Cardiac muscle cell (in vitro differentiated cells and primary cell): ENCODE measurements around the gene SSTR1. TPM values are rescaled to one million over a fixed set of nuclear protein-coding genes. Genes with fewer than 3 reads are reported as not detected.

Experiments
- DNase-seq, 2 donors: peaks; one replicate each; pipeline versions ENCODE4 v3.0.0 to v3.0.0-alpha.2; 2010 to 2017; ENCODE audit warnings: low read depth in 1 of 2, low spot score in 1 of 2
- H3K27ac ChIP-seq: fragments of 200-600 bp; sonication (generic); 2 replicates; pipeline ENCODE4 v1.5.1; 2016
- H3K27me3 ChIP-seq: fragments of 200-600 bp; sonication (generic); 2 replicates; pipeline ENCODE4 v1.6.0; 2016; ENCODE audit warnings: control low read depth
- H3K36me3 ChIP-seq: fragments of 200-600 bp; sonication (generic); 2 replicates; pipeline ENCODE4 v1.5.1; 2016; ENCODE audit warnings: control low read depth
- H3K4me1 ChIP-seq: fragments of 200-600 bp; sonication (generic); 2 replicates; pipeline ENCODE4 v1.8.1; 2017; ENCODE audit warnings: low read depth, mild to moderate bottlenecking, mixed run types
- H3K4me3 ChIP-seq: fragments of 200-600 bp; sonication (generic); 2 replicates; pipeline ENCODE4 v1.5.1; 2016; ENCODE audit warnings: mild to moderate bottlenecking
- H3K9me3 ChIP-seq: fragments of 200-600 bp; sonication (generic); 2 replicates; pipeline ENCODE4 v1.5.1; 2017; ENCODE audit warnings: low read depth, mild to moderate bottlenecking, control low read depth
- CTCF ChIP-seq: IDR thresholded peaks from 2 replicates; pipeline ENCODE4 v1.5.1; 2012; ENCODE audit warnings: low read depth, mild to moderate bottlenecking, low read length
- polyA plus RNA-seq: library from polyadenylated mRNA; unstranded; fragments of >200 nt; fragmentation: Nextera tagmentation; extraction: Ambion mirVana; gene quantifications from 2 replicates; pipeline ENCODE4 v1.2.1, GENCODE V29; 2016
- total RNA-seq: library from RNA; depleted of rRNA; stranded (reverse); fragments of >200 nt; gene quantifications from 2 replicates; pipeline ENCODE4 v1.2.3, GENCODE V29; 2016

Gene SSTR1
- total and polyA plus RNA-seq, 2 experiments from 2014 or later, result not detected

DNA sequence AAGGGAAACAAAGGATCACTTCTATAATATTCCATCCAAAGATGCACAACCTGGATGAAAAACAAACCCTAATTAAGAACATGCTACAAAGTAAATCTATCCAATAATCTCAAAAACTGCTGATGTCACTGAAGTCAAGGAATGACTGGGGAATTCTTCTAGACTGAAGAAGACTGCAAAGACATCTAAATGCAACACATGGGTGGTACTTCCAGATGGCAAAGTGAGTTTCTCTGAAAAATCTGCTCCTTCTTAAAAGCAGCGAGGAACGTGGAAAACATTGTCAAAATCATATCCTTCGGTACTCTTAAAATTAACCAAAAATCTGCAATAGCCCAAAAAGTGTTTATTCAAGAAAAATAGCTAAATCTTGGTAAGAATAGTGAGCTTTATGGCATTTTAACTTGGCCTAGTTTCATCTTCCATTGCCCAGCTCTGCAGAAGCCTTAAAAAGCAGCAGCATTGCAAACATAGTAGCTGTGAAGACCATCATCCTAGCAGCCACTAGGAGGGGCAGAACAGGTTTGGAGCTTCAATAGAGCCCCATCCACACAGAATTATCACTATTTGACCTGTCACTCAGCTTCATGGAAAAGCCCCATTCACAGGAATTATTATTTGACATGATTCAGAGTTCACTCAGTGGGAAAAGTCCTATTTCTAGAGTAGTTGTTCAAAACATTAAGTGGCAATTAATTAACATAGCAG lies 40.8 kb downstream of the SSTR1 start:
- peak in 1 of 2 donors; percentile 3 for DNase-seq
- Histone ChIP-seq H3K4me1 (no peaks in the 10 kb centered on the region), H3K4me3 (no peak overlapping the region), H3K27me3 (peaks cover 13% of the 10 kb centered on the region), H3K27ac (no peak overlapping the region), H3K9me3 (no peaks in the 10 kb centered on the region), H3K36me3 (no peaks in the 10 kb centered on the region)
- TF ChIP-seq CTCF, result peak; percentile 41

DNA sequence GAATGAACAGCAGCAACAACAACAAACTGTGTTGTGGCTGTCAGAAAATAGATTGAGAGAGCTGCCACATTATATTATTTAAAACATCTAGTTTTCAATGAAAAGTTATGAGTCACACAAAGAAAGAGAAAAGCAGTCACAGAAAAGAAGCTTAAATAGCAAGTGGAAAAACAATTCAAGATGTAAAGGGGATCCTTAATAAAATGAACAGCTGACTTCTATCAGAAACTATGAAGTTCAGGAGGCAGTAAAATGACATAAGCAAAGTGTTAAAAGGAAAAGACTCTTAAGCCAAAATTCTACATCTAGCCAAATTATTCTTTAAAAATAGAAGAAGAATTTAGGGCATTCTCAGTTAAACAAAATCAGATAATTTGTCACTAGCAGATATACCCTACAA lies 42.6 kb downstream of the SSTR1 start:
- Histone ChIP-seq H3K27me3 (peaks cover 31% of the 10 kb centered on the region), H3K36me3 (no peaks in the 10 kb centered on the region), H3K27ac (no peak overlapping the region), H3K9me3 (no peaks in the 10 kb centered on the region), H3K4me1 (no peaks in the 10 kb centered on the region), H3K4me3 (no peak overlapping the region)
- no peak for DNase-seq
- TF ChIP-seq CTCF, result no peak

GRCh38 chr14:38252066-38252710 lies 44.5 kb downstream of the SSTR1 start:
- Histone ChIP-seq H3K4me1 (no peaks in the 10 kb centered on the region), H3K27me3 (peaks cover 50% of the 10 kb centered on the region), H3K4me3 (no peak overlapping the region), H3K9me3 (no peaks in the 10 kb centered on the region), H3K27ac (no peak overlapping the region), H3K36me3 (no peaks in the 10 kb centered on the region)
- peak in 1 of 2 donors; percentile 17 for DNase-seq
- no peak for TF ChIP-seq CTCF

GRCh38 chr14:38253676-38254075 lies 46.0 kb downstream of the SSTR1 start:
- DNase-seq, result peak in 1 of 2 donors; percentile 17
- Histone ChIP-seq H3K4me1 (no peaks in the 10 kb centered on the region), H3K4me3 (no peak overlapping the region), H3K27me3 (peaks cover 63% of the 10 kb centered on the region), H3K36me3 (no peaks in the 10 kb centered on the region), H3K27ac (no peak overlapping the region), H3K9me3 (no peaks in the 10 kb centered on the region)
- no peak for TF ChIP-seq CTCF

DNA sequence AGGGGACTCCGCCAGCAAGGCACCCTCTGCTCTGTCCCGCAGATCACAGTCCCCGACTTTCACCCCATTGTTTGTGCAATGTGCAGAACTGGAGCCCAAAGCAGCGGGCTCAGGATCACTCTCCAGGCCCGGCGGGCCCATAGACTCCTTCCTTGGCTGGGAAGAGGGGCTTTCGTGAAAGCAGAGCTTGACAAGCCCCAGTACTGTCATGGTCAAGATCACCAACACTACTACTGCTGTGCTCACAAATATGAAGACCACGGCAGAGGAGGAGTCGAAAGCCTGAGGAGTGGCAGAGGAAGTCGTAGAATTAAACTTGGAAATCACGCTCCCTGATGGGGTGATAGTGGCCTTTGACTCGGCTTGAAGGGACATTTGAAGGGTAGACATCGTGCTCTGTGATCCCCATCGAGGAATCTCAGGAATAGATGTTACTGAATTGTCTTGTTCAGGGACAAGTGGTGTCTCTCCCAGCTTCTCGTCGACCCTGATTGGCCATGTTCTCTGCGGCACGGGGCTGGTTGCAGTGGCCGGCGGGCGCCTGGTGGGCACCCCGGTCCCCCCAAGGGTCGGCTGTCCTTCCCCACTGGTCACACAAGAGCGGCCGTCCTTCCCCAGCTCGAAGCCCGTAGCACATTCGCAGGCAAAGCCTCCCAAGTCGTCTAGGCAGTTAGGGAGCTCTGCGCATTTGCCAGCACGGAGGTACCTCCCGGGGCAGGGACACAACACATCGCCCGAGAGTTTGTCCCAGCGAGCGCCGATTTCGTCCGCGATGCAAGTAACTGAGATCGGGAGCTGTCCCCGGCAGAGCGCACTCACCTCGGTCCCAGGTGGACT lies 47.1 kb downstream of the SSTR1 start:
- Histone ChIP-seq H3K4me1 (no peaks in the 10 kb centered on the region), H3K27ac (no peak overlapping the region), H3K27me3 (peaks cover 64% of the 10 kb centered on the region), H3K9me3 (no peaks in the 10 kb centered on the region), H3K36me3 (no peaks in the 10 kb centered on the region), H3K4me3 (peak overlapping the region; percentile 18)
- peak; percentile 33 to 56 for DNase-seq
- no peak for TF ChIP-seq CTCF
